Measurements from ENCODE around the gene HCAR1. TPM values are rescaled to one million over a fixed set of nuclear protein-coding genes. Genes with fewer than 3 reads are reported as not detected.

The HCAR1 gene
- total RNA-seq, 4 donors from 2014 or later: 4.0 to 7.7 (median 4.8) TPM

DNA sequence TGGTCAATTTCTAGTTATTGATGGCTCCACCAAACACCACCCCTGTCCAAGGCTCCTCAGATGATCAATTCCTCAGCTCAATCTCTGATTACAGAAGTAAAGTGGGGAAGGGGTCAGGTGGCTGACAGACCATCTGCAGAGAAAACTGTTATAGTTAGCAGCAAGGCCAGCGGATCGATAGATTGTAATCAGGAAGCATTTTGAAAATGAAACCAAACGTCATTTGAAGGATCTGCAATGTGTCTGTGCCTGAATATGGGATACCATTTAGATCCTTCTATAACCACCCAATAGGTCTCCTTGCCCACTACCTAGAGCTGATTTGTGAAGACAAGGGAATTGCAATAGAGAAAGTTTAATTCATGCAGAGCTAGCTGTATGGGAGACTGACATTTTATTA is 39.1 kb downstream of the HCAR1 start:
- TF ChIP-seq, protein P1, sequence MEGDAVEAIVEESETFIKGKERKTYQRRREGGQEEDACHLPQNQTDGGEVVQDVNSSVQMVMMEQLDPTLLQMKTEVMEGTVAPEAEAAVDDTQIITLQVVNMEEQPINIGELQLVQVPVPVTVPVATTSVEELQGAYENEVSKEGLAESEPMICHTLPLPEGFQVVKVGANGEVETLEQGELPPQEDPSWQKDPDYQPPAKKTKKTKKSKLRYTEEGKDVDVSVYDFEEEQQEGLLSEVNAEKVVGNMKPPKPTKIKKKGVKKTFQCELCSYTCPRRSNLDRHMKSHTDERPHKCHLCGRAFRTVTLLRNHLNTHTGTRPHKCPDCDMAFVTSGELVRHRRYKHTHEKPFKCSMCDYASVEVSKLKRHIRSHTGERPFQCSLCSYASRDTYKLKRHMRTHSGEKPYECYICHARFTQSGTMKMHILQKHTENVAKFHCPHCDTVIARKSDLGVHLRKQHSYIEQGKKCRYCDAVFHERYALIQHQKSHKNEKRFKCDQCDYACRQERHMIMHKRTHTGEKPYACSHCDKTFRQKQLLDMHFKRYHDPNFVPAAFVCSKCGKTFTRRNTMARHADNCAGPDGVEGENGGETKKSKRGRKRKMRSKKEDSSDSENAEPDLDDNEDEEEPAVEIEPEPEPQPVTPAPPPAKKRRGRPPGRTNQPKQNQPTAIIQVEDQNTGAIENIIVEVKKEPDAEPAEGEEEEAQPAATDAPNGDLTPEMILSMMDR (IDR thresholded peaks at IDR 0.05; ENCODE audit: low read depth): no peak

DNA sequence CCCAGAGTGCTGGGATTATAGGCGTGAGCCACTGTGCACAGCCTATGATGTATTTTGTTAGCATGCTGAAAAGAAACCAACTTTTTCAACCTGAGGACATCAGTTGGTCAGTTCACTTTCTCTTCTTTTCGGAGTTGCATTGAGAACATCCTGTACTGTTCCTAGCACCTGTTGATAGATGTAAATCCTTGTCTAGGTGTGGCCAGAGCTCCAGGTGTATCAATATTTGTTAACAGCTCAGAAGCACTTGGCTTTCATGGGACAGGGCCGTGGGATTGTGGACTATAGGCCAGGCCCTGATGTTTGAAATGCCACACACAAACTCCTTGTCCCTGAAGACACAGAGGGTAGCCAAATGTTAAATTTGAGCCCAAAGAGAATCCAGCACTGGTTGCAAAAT is 42.4 kb downstream of the HCAR1 start:
- TF ChIP-seq, protein P1 (IDR thresholded peaks at IDR 0.05; ENCODE audit: low read depth): no peak

DNA sequence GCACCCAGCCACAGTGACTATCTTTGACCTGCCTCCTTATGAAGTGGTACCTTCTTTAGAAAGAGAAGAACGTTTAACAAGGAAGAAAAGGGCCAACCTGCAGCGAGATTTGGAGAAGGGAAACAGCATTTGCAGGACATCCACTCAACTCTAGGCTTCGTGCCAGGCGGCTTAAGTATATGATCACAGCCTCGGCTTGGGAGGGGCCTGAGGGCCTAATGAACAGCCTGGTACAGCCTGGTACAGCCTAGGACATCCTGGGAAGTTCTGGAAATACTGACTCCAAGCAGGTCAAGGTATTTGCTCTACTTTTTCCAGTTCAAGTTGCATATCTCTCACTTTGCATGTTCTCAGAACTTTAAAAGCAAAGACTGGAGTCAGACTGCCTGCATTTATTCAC is 43.6 kb downstream of the HCAR1 start:
- TF ChIP-seq, protein P1 (IDR thresholded peaks at IDR 0.05; ENCODE audit: low read depth): no peak

DNA sequence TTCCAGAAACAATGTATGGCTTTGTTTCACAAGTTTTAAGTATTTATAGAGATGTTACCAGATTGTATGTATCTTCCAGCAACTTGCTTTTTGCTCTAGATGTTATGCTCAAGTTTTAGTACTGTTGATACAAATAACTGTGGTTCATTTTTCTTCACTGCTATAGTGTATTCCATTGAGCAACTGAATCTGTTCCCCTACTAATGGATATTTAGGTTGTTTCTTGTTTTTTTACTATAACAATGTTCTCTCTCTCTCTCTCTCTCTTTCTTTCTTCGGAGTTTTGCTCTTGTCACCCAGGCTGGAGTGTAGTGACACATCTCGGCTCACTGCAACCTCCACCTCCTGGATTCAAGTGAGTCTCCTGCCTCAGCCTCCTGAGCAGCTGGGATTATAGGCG is 44.1 kb downstream of the HCAR1 start:
- TF ChIP-seq, protein P1 (IDR thresholded peaks at IDR 0.05; ENCODE audit: low read depth): no peak

DNA sequence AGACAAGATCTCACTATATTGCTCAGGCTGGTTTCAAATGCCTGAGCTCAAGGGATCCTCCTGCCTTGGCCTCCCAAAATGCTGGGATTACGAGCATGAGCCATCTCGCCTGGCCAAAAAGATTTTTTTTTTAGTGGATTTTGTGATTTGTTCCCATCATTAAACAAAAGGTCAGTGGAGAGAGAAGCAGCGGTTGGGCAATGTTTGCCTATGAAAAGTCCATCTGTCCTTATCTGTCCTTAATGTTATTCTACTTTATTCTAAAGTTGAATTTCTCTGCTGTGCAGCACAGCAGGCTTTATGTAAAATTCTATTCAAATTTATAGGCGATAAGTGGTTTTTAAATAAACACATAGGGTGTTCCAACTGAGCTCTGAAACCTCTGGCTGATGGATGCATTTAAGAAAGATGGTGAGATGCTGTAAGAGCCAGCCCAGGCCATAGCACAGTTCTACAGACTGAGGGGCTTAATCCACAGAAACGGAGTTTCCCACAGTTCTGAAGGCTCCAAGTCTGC is 46.3 kb downstream of the HCAR1 start:
- TF ChIP-seq, protein P1 (IDR thresholded peaks at IDR 0.05; ENCODE audit: low read depth): no peak

DNA sequence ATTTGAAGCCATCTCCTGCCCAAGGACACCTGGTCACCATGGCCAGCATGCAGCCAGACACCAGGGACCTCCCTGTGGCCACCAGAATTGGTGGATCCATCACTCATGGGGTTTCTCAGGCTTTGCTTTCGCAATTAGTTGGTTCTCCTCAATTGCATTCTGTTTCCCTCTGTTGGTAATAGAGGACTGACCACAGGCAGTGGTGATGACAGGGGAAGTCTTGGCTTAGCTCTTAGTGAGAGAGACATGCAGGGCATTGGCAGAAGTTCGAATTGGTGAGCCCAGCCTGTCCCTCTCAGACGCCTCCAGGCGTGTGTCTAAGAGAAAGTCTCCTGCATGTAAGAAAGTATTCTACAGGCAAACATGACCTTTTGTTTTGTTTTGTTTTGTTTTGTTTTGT is 48.8 kb downstream of the HCAR1 start:
- TF ChIP-seq, protein P1 (IDR thresholded peaks at IDR 0.05; ENCODE audit: low read depth): no peak

Small RNA genes within 50 kb of the gene (small RNA-seq; reads per million reads assigned to genes)
- gene AC026333.2 (not detected), gene RF00019 (0.49 reads per million)

Other genes with a start within 250 kb of the HCAR1 start
- 10 to 100 TPM; 24.4 to 33.4 (median 28.9) TPM for gene ZCCHC8, start 229.9 kb downstream of the HCAR1 start, total RNA-seq
- gene RSRC2, start 203.9 kb downstream of the HCAR1 start, total RNA-seq: 100 to 1,000 TPM in 2 of 4 donors, 10 to 100 TPM in 2; 63.4 to 103 (median 98.6) TPM
- gene KNTC1, start 203.6 kb downstream of the HCAR1 start, total RNA-seq: 10 to 100 TPM; 13.2 to 18.3 (median 15.0) TPM
- 10 to 100 TPM in 2 of 4 donors, 1 to 10 TPM in 2; 7.7 to 15.8 (median 10.9) TPM for gene HCAR2, start 27.5 kb downstream of the HCAR1 start, total RNA-seq
- gene HCAR3, start 14.0 kb downstream of the HCAR1 start, total RNA-seq: 1 to 10 TPM; 1.9 to 3.1 (median 2.4) TPM
- gene DENR, start 22.0 kb upstream of the HCAR1 start, total RNA-seq: 10 to 100 TPM; 19.6 to 32.8 (median 26.2) TPM
- 1 to 10 TPM in 2 of 4 donors, under 1 TPM in 2; 0.82 to 1.5 (median 0.99) TPM for gene CCDC62, start 43.7 kb upstream of the HCAR1 start, total RNA-seq
- 10 to 100 TPM; 13.4 to 70.3 (median 19.7) TPM for gene HIP1R, start 104.6 kb upstream of the HCAR1 start, total RNA-seq
- gene VPS37B, start 165.3 kb upstream of the HCAR1 start, total RNA-seq: 10 to 100 TPM; 14.8 to 54.1 (median 16.8) TPM
- gene ABCB9, start 235.6 kb upstream of the HCAR1 start, total RNA-seq: 1 to 10 TPM; 1.5 to 9.2 (median 1.7) TPM
- gene OGFOD2, start 244.4 kb upstream of the HCAR1 start, total RNA-seq: 10 to 100 TPM in 1 of 4 donors, 1 to 10 TPM in 3; 4.6 to 17.7 (median 5.7) TPM
- gene ARL6IP4, start 249.8 kb upstream of the HCAR1 start, total RNA-seq: 100 to 1,000 TPM in 3 of 4 donors, 10 to 100 TPM in 1; 73.9 to 274 (median 170) TPM

All from subcutaneous adipose tissue (tissue), 4 donors.